Caco-2 (cell line): Measurements from ENCODE around the gene SEMA4D. TPM values are rescaled to one million over a fixed set of nuclear protein-coding genes. Genes with fewer than 3 reads are reported as not detected.
A peak's percentile ranks its signal among the peaks of the same experiment; 100 is the strongest.

Experiments used
- BruUV-seq: library from RNA; stranded (reverse); fragments of 400-500 nt; replicated peaks from 2 replicates; lab custom pipeline; 2021; lab: Mats Ljungman, UMichigan
- CTCF ChIA-PET: fragments of 300-600 bp; sonication (Branson Sonifier 250); formaldehyde crosslinking; loops from one replicate; lab custom pipeline; 2022; ENCODE audit warnings: antibody characterized with exemption; lab: Charles Lee
- POLR2A ChIA-PET: fragments of 300-600 bp; sonication (Branson Sonifier 250); formaldehyde crosslinking; loops from one replicate; lab custom pipeline; 2022; ENCODE audit warnings: antibody characterized with exemption; lab: Charles Lee
- DNase-seq, 2 experiments: peaks; one replicate each; pipeline versions ENCODE4 v3.0.0 to v3.0.0-alpha.2; 2020 to 2022
- H3K27me3 ChIP-seq: replicated peaks from 2 replicates; pipeline ENCODE4 v1.6.0; 2011; ENCODE audit warnings: low read length; ENCODE audit not compliant: control insufficient read depth, insufficient read depth
- H3K36me3 ChIP-seq: 2 replicates; pipeline ENCODE4 v1.5.1; 2011; ENCODE audit warnings: low read length; ENCODE audit not compliant: control insufficient read depth, insufficient read depth
- H3K4me1 ChIP-seq: fragments of 250-450 bp; sonication (Bioruptor Pico); 2 replicates; pipeline ENCODE4 v1.5.1; 2020; ENCODE audit warnings: mild to moderate bottlenecking
- H3K4me3 ChIP-seq: 2 replicates; pipeline ENCODE4 v1.5.1; 2011; ENCODE audit warnings: low read depth, mild to moderate bottlenecking, control low read depth, low read length
- H3K9me3 ChIP-seq: fragments of 250-450 bp; sonication (Bioruptor Pico); 2 replicates; pipeline ENCODE4 v1.5.1; 2020; ENCODE audit warnings: mild to moderate bottlenecking, moderate library complexity
- H3K27ac Mint-ChIP-seq: one replicate; pipeline ENCODE4 v1.8.0; 2022; ENCODE audit warnings: mixed read lengths; ENCODE audit not compliant: unreplicated experiment
- H3K27me3 Mint-ChIP-seq: one replicate; pipeline ENCODE4 v1.8.0; 2022; ENCODE audit warnings: mixed read lengths; ENCODE audit not compliant: insufficient read depth, unreplicated experiment
- H3K36me3 Mint-ChIP-seq: one replicate; pipeline ENCODE4 v1.8.0; 2022; ENCODE audit warnings: mild to moderate bottlenecking, mixed read lengths; ENCODE audit not compliant: insufficient read depth, unreplicated experiment
- H3K4me1 Mint-ChIP-seq: one replicate; pipeline ENCODE4 v1.8.0; 2022; ENCODE audit warnings: low read depth, mixed read lengths; ENCODE audit not compliant: unreplicated experiment
- H3K4me3 Mint-ChIP-seq: one replicate; pipeline ENCODE4 v1.8.0; 2022; ENCODE audit warnings: mild to moderate bottlenecking, moderate library complexity, mixed read lengths; ENCODE audit not compliant: unreplicated experiment
- H3K9me3 Mint-ChIP-seq: one replicate; pipeline ENCODE4 v1.8.0; 2022; ENCODE audit warnings: mixed read lengths; ENCODE audit not compliant: unreplicated experiment
- intact Hi-C: fragments of 100-400 bp; cut with micrococcal nuclease; formaldehyde crosslinking; loops from one replicate; pipeline ENCODE4 v1.10.0; 2022; ENCODE audit not compliant: unreplicated experiment
- total RNA-seq: library from RNA; stranded (reverse); gene quantifications from 2 replicates; pipeline ENCODE4 v1.2.3, GENCODE V29; 2022
- TF ChIP-seq, protein P1 (sequence below), 2 experiments: fragments of 200-600 bp in 1 of 2; IDR thresholded peaks; 1 replicate in 1 of 2; 2 replicates in 1 of 2; pipeline versions ENCODE4 v1.5.1 to v1.8.0; 2011 to 2022; ENCODE audit warnings: antibody characterized with exemption in 1 of 2, control low read depth in 1 of 2, inconsistent platforms in 1 of 2, low read depth in 1 of 2, low read length in 1 of 2, mild to moderate bottlenecking in 1 of 2, moderate library complexity in 1 of 2; ENCODE audit not compliant: insufficient read depth in 1 of 2, severe bottlenecking in 1 of 2, unreplicated experiment in 1 of 2

SEMA4D gene
- total RNA-seq, 1 experiment from 2014 or later: 17.1 TPM

DNA sequence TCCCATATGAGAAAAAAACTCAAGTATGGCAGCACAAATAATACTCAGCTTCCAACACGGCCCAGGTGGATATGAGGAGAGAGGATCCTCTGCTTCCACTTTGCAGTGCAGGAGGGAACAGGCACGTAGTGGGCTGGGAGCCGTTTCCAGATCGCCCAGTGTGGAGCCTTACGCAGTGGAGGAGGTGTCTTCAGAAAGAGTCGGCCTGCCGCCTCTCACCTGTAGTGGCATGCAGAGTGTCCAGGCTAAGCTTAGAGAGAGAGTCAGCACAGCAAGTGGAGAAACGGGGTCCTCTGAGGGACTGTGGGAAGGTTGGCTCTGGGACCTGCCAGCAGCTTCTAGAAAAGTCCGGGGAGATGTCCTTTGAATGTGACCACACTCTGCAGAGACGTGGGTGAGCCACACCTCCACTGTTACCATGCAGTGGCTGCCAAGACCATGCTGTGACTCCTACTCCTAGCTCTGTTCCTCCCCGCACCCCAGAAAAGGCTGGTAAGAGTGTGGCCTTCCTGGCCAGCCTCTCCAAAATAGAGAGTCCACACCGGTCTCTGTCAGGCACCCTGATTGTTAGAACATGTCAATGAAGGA is 3.5 kb upstream of the SEMA4D start:
- Mint-ChIP-seq H3K27me3 (peaks cover 2% of the 10 kb centered on the region), H3K36me3 (no peaks in the 10 kb centered on the region), H3K27ac (no peak overlapping the region), H3K9me3 (no peaks in the 10 kb centered on the region), H3K4me1 (no peaks in the 10 kb centered on the region), H3K4me3 (no peak overlapping the region)
- ChIA-PET POLR2A (no interaction called here), CTCF (no interaction called here)
- TF ChIP-seq, protein P1, sequence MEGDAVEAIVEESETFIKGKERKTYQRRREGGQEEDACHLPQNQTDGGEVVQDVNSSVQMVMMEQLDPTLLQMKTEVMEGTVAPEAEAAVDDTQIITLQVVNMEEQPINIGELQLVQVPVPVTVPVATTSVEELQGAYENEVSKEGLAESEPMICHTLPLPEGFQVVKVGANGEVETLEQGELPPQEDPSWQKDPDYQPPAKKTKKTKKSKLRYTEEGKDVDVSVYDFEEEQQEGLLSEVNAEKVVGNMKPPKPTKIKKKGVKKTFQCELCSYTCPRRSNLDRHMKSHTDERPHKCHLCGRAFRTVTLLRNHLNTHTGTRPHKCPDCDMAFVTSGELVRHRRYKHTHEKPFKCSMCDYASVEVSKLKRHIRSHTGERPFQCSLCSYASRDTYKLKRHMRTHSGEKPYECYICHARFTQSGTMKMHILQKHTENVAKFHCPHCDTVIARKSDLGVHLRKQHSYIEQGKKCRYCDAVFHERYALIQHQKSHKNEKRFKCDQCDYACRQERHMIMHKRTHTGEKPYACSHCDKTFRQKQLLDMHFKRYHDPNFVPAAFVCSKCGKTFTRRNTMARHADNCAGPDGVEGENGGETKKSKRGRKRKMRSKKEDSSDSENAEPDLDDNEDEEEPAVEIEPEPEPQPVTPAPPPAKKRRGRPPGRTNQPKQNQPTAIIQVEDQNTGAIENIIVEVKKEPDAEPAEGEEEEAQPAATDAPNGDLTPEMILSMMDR (IDR thresholded peaks at IDR 0.05; ENCODE audit: insufficient read depth in 1 of 2, low read depth in 1 of 2, low read length in 1 of 2, severe bottlenecking in 1 of 2, unreplicated experiment in 1 of 2): no peak
- intact Hi-C loops: no loop called here
- no TSS peak for BruUV-seq
- Histone ChIP-seq H3K4me3 (no peak overlapping the region), H3K4me1 (no peaks in the 10 kb centered on the region; the same call in 1 of the 2 replicates), H3K36me3 (no peaks in the 10 kb centered on the region), H3K9me3 (no peaks in the 10 kb centered on the region), H3K27me3 (no peaks in the 10 kb centered on the region)
- DNase-seq: no peak

DNA sequence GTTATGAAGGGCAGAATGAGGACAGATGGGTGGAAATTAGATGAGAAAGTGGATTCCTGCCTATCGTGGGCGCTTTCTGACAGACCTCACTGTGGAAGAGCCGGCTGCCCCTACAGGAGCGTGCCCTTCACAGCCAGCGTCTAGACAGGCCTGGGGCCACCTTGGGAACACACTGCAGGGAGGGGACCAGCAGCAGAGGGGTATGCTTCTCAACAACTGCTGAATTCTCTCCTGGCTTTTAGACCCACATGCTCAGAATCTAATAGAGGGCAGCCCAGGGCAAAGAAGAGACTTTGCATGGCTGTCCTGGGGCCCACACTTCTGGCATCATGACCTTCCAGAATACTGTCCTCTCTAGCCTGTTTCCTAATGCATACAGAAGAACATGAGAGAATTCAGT is 2.1 kb upstream of the SEMA4D start:
- no peaks in the 10 kb centered on the region for H3K36me3 Mint-ChIP-seq
- POLR2A ChIA-PET: no interaction called here
- CTCF ChIA-PET: no interaction called here
- H3K27me3 ChIP-seq: no peaks in the 10 kb centered on the region
- no peak overlapping the region for H3K4me3 ChIP-seq
- no peaks in the 10 kb centered on the region for H3K36me3 ChIP-seq
- H3K9me3 Mint-ChIP-seq: no peaks in the 10 kb centered on the region
- BruUV-seq: no TSS peak
- no peak overlapping the region for H3K27ac Mint-ChIP-seq
- peaks cover 2% of the 10 kb centered on the region for H3K27me3 Mint-ChIP-seq
- no peak overlapping the region for H3K4me3 Mint-ChIP-seq
- DNase-seq: no peak
- TF ChIP-seq, protein P1 (IDR thresholded peaks at IDR 0.05; ENCODE audit: insufficient read depth in 1 of 2, low read depth in 1 of 2, low read length in 1 of 2, severe bottlenecking in 1 of 2, unreplicated experiment in 1 of 2): no peak
- no peaks in the 10 kb centered on the region for H3K9me3 ChIP-seq
- no peaks in the 10 kb centered on the region for H3K4me1 Mint-ChIP-seq
- intact Hi-C loops: no loop called here
- no peaks in the 10 kb centered on the region; the same call in 1 of the 2 replicates for H3K4me1 ChIP-seq

DNA sequence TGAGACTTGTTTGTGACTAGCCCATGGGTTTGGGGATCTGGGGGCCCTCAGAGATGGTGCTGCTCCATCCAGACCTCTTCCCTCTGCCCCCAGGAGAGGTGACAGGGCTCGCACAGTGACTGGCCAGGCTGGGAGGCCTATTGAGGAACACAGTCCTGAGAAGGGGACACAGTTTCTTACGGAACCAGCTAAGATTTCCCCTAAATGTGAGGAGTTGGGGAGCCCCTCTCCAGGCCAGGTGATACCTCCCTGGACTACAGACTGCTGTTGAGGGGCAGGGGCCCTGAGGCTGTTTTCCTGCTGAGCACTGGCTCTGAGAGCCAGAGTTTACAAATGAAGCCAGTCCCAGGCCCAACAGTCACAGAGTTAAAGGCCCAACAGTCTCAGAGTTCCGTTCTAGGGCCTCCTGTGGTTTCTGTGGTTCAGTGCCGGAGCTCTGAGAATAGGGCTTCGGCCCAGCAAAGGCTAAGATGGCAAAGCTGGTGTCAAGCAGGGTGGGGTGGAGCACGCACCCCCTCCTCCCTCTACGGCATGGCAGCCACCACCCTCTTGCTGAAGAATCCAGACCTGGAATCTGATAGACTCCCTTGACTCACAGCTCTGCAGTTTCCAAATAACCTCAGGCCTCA is 1.1 kb upstream of the SEMA4D start:
- no peaks in the 10 kb centered on the region; the same call in 1 of the 2 replicates for H3K4me1 ChIP-seq
- peak overlapping the region; percentile 64 for H3K4me3 Mint-ChIP-seq
- H3K9me3 Mint-ChIP-seq: no peaks in the 10 kb centered on the region
- H3K36me3 Mint-ChIP-seq: no peaks in the 10 kb centered on the region
- DNase-seq: no peak
- no peak overlapping the region for H3K4me3 ChIP-seq
- CTCF ChIA-PET: no interaction called here
- no TSS peak for BruUV-seq
- no peaks in the 10 kb centered on the region for H3K9me3 ChIP-seq
- no peak overlapping the region for H3K27ac Mint-ChIP-seq
- peaks cover 2% of the 10 kb centered on the region for H3K27me3 Mint-ChIP-seq
- TF ChIP-seq, protein P1 (IDR thresholded peaks at IDR 0.05; ENCODE audit: insufficient read depth in 1 of 2, low read depth in 1 of 2, low read length in 1 of 2, severe bottlenecking in 1 of 2, unreplicated experiment in 1 of 2): no peak
- intact Hi-C loops: no loop called here
- POLR2A ChIA-PET: no interaction called here
- no peaks in the 10 kb centered on the region for H3K27me3 ChIP-seq
- H3K36me3 ChIP-seq: no peaks in the 10 kb centered on the region
- H3K4me1 Mint-ChIP-seq: no peaks in the 10 kb centered on the region
